HCT116 (cell line): ENCODE data around the gene FAM228A.
"Not testable (repeated sequence)": the region's sequence is repeated elsewhere in the genome, so short reads cannot be mapped to it uniquely, and the experiment has no call there.

Source experiments
- RAD21 ChIP-seq: IDR thresholded peaks from 2 replicates; pipeline ENCODE4 v1.6.1; 2012; ENCODE audit warnings: low read depth, mild to moderate bottlenecking
- TF ChIP-seq, protein P1 (sequence below), 3 experiments: fragments of 200-600 bp in 1 of 3; sonication (generic) in 1 of 3; IDR thresholded peaks in 2 of 3; conservative IDR thresholded peaks in 1 of 3; 2 replicates each; pipeline ENCODE4 v1.5.1; 2012 to 2017; ENCODE audit warnings: low read depth in 2 of 3, low read length in 2 of 3, antibody characterized with exemption in 1 of 3, borderline replicate concordance in 1 of 3, control low read depth in 1 of 3, mild to moderate bottlenecking in 1 of 3, mixed read lengths in 1 of 3, mixed run types in 1 of 3, moderate library complexity in 1 of 3; ENCODE audit not compliant: insufficient read depth in 1 of 3

GRCh38 chr2:24197213-24197612 lies 22.4 kb downstream of the FAM228A start:
- TF ChIP-seq RAD21, result not testable (repeated sequence)
- TF ChIP-seq, protein P1, sequence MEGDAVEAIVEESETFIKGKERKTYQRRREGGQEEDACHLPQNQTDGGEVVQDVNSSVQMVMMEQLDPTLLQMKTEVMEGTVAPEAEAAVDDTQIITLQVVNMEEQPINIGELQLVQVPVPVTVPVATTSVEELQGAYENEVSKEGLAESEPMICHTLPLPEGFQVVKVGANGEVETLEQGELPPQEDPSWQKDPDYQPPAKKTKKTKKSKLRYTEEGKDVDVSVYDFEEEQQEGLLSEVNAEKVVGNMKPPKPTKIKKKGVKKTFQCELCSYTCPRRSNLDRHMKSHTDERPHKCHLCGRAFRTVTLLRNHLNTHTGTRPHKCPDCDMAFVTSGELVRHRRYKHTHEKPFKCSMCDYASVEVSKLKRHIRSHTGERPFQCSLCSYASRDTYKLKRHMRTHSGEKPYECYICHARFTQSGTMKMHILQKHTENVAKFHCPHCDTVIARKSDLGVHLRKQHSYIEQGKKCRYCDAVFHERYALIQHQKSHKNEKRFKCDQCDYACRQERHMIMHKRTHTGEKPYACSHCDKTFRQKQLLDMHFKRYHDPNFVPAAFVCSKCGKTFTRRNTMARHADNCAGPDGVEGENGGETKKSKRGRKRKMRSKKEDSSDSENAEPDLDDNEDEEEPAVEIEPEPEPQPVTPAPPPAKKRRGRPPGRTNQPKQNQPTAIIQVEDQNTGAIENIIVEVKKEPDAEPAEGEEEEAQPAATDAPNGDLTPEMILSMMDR (IDR thresholded peaks at IDR 0.05 in 2 of 3, conservative IDR thresholded peaks at IDR 0.05 in 1 of 3; ENCODE audit: borderline replicate concordance in 1 of 3, insufficient read depth in 1 of 3, low read depth in 2 of 3, low read length in 2 of 3), result not testable (repeated sequence)
